HL-60 (cell line): Measurements from ENCODE around the gene RAB1A.

Source experiments
- DNase-seq, 2 experiments: peaks; one replicate each; pipeline ENCODE4 v3.0.0-alpha.2; 2010 to 2020; ENCODE audit warnings: low read depth in 1 of 2, low spot score in 1 of 2
- H3K27ac ChIP-seq: fragments of 250-450 bp; sonication (Bioruptor Pico); replicated peaks from 2 replicates; pipeline ENCODE4 v1.5.1; 2020; ENCODE audit warnings: mild to moderate bottlenecking, moderate library complexity
- H3K27me3 ChIP-seq: fragments of 250-450 bp; sonication (Bioruptor Pico); 2 replicates; pipeline ENCODE4 v1.5.1; 2021; ENCODE audit warnings: mild to moderate bottlenecking, moderate library complexity; ENCODE audit not compliant: insufficient read depth, poor library complexity, severe bottlenecking
- H3K4me3 ChIP-seq: replicated peaks from 2 replicates; pipeline ENCODE4 v1.5.1; 2011; ENCODE audit warnings: mild to moderate bottlenecking, control low read depth, low read length; ENCODE audit not compliant: insufficient read depth
- GABPA ChIP-seq: IDR thresholded peaks from 2 replicates; pipeline ENCODE4 v1.6.1; 2012; ENCODE audit warnings: low read depth
- POLR2AphosphoS5 ChIP-seq: IDR thresholded peaks from 2 replicates; pipeline ENCODE4 v1.6.1; 2012; ENCODE audit warnings: low read depth
- SPI1 ChIP-seq: IDR thresholded peaks from 2 replicates; pipeline ENCODE4 v1.6.1; 2012; ENCODE audit warnings: low read depth, mild to moderate bottlenecking, borderline replicate concordance
- TF ChIP-seq, protein P1 (sequence below): IDR thresholded peaks from 2 replicates; pipeline ENCODE4 v1.6.1; 2012; ENCODE audit warnings: low read depth; ENCODE audit not compliant: insufficient replicate concordance
- TF ChIP-seq, protein P2 (sequence below): IDR thresholded peaks from one replicate; pipeline ENCODE4 v1.5.1; 2011; ENCODE audit warnings: low read length, control low read depth, inconsistent platforms; ENCODE audit not compliant: insufficient read depth

RAB1A gene

DNA sequence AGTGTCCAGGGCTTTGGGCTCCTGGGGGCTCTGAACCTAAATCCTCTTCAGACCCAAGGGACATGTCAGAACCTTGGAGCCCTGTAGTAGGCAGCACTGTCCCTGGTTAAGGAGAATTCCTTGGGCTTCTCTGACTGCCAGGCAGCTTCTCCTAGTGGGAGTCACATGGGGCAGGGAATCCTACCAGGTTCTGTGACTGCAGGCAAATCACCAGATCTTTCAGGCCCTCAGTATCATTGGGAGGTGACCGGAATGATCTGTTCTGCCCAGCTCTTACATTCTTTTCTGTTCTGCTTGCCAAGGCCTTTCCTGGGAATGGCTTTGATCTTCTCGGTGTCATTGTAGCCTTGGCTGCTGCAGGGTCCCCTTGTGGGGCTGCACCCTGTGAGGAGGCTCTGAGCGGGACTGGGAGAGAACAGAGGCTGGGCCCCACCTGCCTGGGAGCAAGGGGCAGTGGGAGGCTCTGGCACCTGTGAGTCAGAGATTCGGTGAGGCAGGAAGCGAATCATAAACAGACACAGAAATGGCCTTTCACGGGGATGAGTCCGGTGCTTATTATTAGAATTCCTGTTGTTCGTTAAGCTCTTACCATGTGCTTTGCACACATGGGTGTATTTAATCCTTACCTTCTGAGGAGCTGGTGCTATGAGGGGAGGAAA is 59.6 kb downstream of the RAB1A start:
- H3K27me3 ChIP-seq: no peaks in the 10 kb centered on the region
- H3K27ac ChIP-seq: no peak overlapping the region
- TF ChIP-seq POLR2AphosphoS5 (no peak), SPI1 (no peak), GABPA (no peak)
- TF ChIP-seq, protein P1, sequence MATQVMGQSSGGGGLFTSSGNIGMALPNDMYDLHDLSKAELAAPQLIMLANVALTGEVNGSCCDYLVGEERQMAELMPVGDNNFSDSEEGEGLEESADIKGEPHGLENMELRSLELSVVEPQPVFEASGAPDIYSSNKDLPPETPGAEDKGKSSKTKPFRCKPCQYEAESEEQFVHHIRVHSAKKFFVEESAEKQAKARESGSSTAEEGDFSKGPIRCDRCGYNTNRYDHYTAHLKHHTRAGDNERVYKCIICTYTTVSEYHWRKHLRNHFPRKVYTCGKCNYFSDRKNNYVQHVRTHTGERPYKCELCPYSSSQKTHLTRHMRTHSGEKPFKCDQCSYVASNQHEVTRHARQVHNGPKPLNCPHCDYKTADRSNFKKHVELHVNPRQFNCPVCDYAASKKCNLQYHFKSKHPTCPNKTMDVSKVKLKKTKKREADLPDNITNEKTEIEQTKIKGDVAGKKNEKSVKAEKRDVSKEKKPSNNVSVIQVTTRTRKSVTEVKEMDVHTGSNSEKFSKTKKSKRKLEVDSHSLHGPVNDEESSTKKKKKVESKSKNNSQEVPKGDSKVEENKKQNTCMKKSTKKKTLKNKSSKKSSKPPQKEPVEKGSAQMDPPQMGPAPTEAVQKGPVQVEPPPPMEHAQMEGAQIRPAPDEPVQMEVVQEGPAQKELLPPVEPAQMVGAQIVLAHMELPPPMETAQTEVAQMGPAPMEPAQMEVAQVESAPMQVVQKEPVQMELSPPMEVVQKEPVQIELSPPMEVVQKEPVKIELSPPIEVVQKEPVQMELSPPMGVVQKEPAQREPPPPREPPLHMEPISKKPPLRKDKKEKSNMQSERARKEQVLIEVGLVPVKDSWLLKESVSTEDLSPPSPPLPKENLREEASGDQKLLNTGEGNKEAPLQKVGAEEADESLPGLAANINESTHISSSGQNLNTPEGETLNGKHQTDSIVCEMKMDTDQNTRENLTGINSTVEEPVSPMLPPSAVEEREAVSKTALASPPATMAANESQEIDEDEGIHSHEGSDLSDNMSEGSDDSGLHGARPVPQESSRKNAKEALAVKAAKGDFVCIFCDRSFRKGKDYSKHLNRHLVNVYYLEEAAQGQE: no peak
- TF ChIP-seq, protein P2, sequence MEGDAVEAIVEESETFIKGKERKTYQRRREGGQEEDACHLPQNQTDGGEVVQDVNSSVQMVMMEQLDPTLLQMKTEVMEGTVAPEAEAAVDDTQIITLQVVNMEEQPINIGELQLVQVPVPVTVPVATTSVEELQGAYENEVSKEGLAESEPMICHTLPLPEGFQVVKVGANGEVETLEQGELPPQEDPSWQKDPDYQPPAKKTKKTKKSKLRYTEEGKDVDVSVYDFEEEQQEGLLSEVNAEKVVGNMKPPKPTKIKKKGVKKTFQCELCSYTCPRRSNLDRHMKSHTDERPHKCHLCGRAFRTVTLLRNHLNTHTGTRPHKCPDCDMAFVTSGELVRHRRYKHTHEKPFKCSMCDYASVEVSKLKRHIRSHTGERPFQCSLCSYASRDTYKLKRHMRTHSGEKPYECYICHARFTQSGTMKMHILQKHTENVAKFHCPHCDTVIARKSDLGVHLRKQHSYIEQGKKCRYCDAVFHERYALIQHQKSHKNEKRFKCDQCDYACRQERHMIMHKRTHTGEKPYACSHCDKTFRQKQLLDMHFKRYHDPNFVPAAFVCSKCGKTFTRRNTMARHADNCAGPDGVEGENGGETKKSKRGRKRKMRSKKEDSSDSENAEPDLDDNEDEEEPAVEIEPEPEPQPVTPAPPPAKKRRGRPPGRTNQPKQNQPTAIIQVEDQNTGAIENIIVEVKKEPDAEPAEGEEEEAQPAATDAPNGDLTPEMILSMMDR: no peak
- DNase-seq: no peak
- no peak overlapping the region for H3K4me3 ChIP-seq

DNA sequence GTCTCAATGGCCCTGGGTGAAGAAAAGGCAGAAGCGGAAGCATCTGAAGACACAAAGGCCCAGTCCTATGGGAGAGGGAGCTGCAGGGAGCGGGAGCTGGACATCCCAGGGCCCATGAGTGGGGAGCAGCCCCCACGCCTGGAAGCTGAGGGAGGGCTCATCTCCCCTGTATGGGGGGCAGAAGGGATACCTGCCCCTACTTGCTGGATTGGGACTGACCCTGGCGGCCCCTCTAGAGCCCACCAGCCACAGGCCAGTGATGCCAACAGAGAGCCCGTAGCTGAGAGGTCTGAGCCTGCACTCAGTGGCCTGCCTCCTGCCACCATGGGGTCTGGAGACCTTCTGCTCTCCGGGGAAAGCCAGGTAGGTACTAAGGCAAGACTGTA is 60.5 kb downstream of the RAB1A start:
- peak overlapping the region; percentile 16; the same call in 1 of the 2 replicates for H3K27ac ChIP-seq

DNA sequence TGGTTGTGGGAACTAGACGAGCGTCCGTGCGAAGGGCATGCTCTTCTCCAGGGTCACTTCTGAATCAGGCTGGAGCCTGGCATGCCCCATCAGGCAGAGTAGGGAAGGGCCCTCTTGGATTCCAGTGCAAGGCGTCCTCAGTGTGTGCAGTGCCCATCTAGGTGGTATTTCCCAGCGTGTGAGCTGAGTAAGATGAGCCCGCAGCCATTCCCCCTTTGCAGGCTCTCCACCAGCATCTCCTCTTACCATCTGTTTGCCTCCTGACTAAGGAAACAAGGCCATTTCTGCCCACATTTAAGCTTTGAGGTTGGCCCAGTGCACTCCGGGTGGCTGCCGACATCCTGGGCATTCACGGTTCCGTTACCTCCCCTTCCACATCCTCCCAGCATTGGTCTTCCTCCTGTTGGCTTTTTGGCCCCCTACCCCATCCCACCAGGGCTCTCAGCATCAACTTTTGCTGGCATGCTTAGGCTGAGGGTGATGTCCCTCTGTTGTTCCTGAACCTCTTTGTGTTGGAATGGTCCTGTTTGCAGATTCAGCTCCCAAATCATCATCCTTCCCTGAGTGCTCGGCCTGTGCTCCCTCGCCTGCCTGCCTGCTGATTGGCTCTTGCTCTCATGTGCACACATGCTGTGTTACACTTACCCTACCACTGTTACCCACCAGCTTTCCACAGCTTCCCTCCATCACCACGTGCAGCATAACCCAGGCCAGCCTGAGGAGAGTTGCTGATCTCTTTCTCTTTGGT is 61.9 kb downstream of the RAB1A start:
- no peaks in the 10 kb centered on the region for H3K27me3 ChIP-seq
- DNase-seq: no peak
- no peak overlapping the region for H3K4me3 ChIP-seq
- TF ChIP-seq, protein P2: no peak
- no peak overlapping the region for H3K27ac ChIP-seq

More for the DNA sequence above, 60.5 kb downstream of the RAB1A start:
- Histone ChIP-seq H3K4me3 (no peak overlapping the region), H3K27me3 (no peaks in the 10 kb centered on the region)
- TF ChIP-seq SPI1 (no peak), GABPA (no peak), POLR2AphosphoS5 (no peak)
- TF ChIP-seq, protein P2: no peak
- TF ChIP-seq, protein P1: no peak
- DNase-seq: no peak
